GF-D8 (cell line): ENCODE data around the gene SPATA2.
"Not testable (repeated sequence)": the region's sequence is repeated elsewhere in the genome, so short reads cannot be mapped to it uniquely, and the experiment has no call there.

Source experiments
- DNase-seq: peaks from one replicate; lab custom pipeline; 2025; lab: John Stamatoyannopoulos, UW

Gene SPATA2

DNA sequence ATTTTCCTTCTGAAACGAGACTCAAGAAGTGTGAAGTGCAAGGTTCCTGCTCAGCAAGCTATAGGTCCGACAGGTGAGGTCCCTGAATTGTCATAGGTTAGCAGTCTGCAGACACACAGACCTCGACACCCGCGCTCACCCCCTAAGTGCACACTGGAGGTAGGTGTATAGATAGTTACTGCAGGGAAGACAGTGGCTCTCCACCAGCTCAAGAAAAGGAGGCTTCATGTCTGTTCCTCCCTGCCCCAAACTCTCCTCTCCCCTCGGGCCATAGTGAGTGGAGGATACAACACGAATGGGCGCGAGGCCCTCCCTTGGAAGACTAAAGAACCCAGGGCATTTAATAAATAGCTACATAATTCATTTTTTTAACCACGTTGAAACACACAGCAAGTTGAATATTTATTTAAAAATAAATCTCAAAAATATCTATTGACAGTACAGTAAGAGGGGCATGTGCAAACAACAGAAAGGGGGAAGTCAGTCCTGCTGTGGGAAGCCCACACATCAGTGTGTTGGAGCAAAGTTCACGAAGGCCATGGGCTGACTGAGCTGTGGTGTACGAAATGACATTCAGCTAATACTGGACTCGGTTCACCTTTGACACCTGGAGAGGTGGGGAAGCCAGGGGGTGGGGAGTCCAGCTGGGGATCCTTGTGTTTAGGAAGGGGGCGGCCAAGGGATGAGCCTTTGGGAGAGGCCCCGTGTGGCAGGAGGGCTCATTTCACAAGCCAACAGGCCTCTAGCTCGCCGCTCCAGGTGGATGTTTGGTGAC is 10.7 kb downstream of the SPATA2 start:
- no peak for DNase-seq

DNA sequence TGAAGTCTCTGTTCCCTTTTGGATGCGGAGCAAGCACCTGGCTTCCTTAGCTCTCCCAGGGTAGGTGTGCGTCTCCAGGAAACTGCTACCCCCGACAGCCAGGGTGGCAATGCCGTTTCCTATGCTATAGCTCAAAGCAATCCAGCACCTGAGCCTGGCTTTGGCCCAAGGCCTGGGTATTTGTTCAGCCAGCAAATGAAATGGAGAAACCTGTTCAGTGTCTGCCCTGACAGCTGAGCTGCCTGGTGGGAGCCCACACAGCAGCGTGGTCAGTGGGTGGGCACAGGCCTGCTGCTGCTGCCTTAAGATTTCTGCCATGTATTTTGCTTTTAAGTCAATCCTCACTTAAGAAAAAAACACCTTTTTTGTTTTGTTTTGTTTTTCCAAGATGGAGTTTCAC is 13.7 kb downstream of the SPATA2 start:
- no peak for DNase-seq

- DNase-seq: no peak
Observed at GRCh38 chr20:49899541-49900383, 15.6 kb downstream of the SPATA2 start.

GRCh38 chr20:49896204-49896603 is 19.1 kb downstream of the SPATA2 start:
- DNase-seq: peak; percentile 73

GRCh38 chr20:49895474-49896093 is 19.7 kb downstream of the SPATA2 start:
- not testable (repeated sequence) for DNase-seq

GRCh38 chr20:49894073-49894470 is 21.3 kb downstream of the SPATA2 start:
- DNase-seq: no peak

GRCh38 chr20:49893242-49894072 is 21.9 kb downstream of the SPATA2 start:
- DNase-seq: no peak

DNA sequence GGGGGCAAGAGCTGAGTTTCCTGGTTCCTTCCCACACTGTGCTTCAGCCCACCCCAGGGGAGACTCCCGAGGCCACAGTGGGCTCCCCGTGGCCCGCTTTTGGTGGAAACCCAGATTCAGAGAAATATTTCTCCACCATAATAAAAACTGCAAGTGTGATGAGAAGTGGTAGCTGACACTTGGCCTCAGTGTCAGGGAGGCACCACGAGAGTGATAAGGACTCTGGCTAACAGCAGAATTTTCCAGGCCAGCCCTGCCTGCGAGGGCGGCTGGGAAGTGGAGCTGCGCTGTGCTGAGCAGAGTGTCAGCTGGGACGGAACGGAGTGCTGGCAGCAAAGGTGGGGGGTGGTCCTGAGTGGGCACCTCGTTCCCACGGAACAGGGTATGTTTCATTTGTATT is 22.5 kb downstream of the SPATA2 start:
- no peak for DNase-seq

GRCh38 chr20:49892260-49892659 is 23.1 kb downstream of the SPATA2 start:
- DNase-seq: peak; percentile 32

- no peak for DNase-seq
Observed at GRCh38 chr20:49891476-49892110, 23.7 kb downstream of the SPATA2 start.

- no peak for DNase-seq
Observed at GRCh38 chr20:49890471-49891361, 24.6 kb downstream of the SPATA2 start.

- DNase-seq: no peak
Observed at GRCh38 chr20:49889935-49890333, 25.4 kb downstream of the SPATA2 start.

DNA sequence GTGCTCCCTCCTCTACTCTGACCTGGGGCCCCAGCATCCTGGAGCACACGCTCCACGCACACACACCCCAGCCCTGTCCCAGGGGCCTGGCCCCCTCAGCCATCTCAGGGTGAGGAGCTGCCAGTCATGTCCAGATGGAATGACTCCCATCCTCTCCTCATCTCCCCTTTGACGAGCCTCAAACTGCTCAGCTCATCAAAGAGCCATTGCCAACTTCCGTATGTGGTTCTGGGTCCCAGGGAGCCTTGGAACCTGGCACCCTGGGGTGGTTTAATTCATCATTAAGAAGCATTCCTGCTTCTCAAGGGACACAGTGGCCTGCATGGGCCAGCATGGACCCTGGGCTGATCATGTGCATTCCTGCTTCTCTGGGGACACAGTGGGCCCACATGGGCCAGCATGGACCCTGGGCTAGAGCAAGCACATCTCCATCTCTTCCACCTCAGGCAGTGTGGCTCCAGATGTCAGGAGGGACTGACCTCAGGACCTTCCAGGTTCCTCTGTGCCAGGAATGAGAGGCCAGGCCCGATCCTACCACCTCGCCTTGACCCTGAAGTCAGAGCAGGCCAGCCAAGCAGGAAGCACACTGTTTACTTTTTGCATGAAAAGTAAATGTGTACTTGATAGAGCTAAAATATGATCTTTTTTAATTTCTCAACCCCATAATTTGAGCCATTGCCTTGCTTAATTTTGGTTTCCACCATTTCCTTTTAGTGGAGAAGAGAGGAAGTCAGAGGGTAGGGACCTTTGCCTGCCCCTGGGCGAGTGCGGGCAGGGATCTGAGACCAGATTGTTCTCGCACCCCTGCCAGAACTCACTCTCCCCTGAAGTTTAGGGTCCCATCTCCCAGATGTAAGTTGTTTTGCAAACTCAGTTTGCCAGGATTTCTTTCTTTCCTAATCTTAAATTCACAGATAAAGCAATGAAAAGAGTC is 26.1 kb downstream of the SPATA2 start:
- peak; percentile 46 for DNase-seq

DNA sequence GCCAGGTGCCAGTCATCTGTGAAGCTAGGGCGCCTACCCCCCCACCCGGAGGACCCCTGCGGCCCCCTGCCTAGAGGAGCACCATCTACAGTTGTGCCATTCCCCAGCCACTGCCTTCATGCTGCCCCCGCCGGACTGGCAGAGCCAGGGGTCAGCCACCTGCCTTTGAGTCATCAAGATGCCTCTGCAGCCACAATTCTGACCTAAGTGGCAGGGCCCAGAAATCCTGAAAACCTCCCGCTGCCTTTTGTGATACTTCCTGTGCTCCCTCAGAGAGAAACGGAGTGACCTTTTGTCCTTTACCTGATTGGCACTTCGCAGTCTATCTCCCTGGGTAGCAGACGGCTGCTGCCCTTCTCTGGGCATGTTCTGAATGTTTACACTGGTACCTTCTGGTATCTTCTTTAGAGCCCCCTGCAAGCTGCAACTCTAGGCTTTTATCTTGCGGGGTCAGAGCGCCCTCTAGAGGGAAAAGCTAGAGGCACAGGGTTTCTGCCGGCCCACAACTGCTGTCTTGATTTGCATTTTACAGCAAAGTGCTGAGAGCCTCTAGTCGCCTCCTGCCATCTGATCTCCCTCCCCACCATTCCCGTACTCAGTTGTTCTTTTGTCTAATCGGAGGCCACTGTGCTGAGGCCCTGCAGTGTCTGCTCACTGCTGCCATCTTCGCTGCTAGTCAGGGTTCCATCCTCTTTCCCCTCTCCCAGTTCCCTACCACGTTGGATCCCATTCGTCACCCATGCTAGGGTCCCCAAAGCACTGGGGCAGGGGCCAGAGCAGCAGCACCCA is 26.9 kb downstream of the SPATA2 start:
- no peak for DNase-seq

GRCh38 chr20:49887251-49888211 is 27.8 kb downstream of the SPATA2 start:
- DNase-seq: no peak

DNA sequence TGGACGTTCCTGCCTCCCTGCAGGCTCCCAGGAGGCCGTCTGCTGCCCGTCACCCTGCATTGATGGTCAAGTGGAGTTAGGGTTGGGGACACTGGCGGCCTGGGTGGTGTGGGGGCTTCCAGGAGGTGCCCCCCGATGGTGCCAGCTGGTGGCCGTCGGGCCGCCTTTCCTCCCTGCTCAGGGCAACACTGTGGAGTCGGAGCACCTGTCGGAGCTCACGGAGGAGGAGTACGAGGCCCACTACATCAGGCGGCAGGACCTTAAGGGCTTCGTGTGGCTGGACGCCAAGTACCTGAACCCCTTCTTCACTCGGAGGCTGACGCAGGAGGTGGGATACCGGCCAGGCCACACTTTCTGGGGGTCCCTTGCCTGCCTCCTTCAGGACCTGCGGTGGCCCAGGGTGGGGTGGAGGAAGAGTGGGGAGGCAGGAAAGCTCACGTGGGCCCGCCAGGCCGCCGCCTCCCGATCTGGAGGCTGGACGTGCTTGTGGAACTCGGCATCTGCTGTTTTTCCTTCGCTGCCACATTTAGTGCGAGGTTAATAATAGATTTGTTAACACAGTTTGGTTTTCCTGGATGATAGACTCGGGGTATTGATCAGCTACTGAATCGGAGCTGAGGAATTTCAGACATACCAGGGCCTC is 28.6 kb downstream of the SPATA2 start:
- no peak for DNase-seq
